GM19099 (cell line): ENCODE data around the gene CDKL5.

Experiments
- POLR2A ChIP-seq: IDR thresholded peaks from 3 replicates; pipeline ENCODE4 v1.6.1; 2011; ENCODE audit warnings: low read depth; ENCODE audit not compliant: insufficient read length; ENCODE audit errors: extremely low read depth

The CDKL5 gene

DNA sequence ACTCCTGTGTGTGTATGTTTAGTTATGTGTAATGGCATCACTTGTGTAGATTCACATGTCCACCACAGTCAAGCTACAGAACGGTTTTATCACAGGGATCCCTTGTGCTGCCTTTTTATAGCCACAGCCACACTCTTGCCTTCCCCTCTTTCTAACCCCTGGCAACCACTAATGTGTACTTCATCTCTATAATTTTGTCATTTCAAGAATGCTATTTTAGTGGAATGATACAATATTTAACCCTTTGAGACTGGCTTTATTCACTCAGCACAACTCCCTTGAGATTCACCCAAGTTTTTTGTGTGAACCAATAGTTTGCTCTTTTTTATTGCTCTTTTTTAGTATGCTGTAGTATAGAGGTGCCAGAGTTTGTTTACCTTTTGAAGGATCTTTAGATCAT, 112.1 kb downstream of the CDKL5 start:
- no peak for TF ChIP-seq POLR2A

DNA sequence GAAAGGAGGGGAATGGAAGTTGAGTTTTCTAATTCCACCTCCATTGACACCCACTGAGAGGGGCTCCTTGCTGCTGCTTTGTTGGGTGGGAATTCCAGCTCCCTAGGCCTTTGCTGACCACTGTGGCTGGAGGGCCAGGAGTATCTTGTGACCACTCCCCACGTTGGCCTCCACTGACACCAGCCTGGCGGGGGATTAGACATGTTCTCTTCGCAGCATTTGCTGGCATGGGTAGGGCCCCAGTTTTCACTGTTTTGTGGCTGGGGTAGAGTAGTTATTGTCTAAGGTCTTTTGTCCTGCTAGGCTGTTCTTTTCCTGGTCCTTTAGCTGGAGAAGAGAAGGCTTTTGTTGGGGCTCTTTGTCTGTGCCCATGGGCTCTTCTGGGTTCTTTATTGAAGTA, 116.7 kb downstream of the CDKL5 start:
- no peak for TF ChIP-seq POLR2A

DNA sequence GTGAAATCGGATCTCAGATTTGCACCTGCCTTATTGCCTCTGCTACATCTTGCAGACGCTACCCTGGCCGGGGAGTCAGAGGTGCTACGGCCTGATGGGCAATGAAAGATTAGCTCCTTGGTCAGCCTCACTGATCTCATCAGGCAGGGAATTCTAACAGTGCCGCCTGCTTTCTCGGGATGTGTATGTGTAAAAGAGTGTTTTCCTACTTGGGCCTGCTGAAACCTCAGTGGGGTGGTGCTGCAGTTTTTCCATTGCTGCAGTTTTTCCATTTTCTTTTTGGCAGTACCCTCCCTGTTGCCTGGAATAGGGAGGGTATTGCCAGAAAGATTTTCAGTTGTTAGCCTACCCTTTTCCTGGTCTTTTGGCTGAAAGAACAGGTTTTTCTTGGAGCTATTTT, 117.5 kb downstream of the CDKL5 start:
- TF ChIP-seq POLR2A: no peak

DNA sequence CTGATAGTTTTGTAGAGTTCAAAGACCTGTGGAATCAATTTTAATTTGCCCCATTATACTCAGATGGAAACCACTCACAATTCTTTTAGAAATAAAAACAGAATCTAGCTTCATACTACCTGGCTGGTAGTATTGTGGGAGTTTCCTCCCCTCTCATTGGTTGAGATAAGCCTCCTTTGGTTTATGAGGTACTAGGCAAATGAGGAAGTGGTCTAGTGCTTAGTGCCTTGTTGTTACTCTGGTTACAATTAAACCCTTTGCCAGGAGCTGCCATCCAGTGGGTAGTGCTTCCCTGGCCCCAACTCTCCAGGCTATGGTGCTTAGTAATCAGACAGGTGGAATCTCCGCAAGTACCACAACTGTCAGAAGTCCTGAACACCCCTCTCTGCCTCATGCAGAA, 118.3 kb downstream of the CDKL5 start:
- TF ChIP-seq POLR2A: no peak

GRCh38 chrX:18545771-18546170, 120.4 kb downstream of the CDKL5 start:
- no peak for TF ChIP-seq POLR2A

DNA sequence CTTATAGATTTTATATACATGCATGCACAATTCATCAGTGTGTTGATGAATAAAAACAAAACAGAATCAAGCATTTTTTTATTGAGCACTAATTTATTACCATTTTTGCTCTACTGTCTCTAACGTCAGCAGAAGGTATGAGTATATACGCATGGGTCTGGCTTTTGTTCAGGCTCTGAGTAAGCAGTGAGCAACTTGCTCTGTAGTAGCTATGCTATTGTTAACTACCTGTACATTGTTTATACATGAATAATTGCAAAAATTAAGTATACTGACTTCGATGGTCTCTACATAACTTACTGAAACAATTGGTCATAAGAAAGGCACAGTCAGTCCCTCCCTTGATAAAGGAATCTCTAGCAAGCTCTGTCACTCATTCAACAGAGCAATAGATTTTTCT, 123.6 kb downstream of the CDKL5 start:
- TF ChIP-seq POLR2A: no peak

GRCh38 chrX:18549643-18550042, 124.2 kb downstream of the CDKL5 start:
- TF ChIP-seq POLR2A: no peak

DNA sequence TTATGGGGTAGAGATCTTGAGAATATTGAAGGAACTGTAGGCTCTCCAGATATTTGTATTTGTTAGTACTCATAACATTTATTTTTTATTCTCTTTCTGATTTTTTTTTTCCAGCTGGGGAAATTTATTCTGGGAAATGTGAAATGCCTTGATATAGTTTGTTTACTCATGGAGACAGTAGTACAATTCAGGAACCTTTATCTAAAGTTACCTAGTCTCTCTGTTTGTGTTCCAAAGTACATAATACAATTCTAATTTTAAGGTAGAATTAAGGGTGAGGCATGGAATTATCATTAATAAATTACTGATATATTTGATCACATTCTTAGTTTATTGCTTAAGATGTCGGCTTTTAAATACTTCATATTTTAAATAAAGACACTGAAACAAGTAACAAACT, 132.5 kb downstream of the CDKL5 start:
- no peak for TF ChIP-seq POLR2A

DNA sequence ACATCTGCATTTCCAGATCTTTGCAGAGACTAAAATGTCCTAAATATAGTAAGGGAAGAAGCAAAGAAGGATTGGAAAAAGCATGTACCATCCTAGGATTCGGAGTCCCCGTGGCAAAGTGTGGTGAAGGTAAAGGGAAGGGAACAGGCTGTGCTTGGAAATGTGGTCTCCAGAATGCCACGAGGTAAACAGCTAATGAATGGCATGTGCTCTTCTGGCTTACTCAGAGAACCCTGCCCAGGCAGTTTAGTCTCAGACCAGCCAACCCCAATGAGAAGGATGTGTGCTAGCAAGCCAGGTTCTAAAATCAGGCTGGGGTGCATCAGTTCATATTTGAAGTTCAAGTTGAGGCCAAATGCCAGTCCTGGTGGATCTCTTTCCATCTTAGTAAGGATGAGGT, 133.4 kb downstream of the CDKL5 start:
- no peak for TF ChIP-seq POLR2A

DNA sequence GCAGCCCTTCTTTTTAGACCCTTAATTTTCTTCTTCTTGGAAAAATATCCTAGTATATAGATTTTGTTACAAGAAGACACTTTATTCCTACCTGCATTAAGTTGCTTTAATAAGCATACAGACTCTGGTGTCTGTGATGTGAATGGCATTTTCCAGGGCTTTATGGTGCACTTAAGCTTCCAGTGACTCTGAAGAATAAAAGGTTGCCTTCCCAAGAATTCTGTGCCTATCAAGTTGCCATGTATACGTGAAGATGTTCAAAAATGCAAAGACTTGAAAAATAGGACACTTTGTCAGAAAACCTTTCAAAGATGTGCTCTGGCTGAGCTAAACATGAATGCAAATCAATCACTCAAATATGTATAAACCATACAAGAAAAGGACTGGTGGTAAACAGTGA, 135.6 kb downstream of the CDKL5 start:
- TF ChIP-seq POLR2A: no peak

DNA sequence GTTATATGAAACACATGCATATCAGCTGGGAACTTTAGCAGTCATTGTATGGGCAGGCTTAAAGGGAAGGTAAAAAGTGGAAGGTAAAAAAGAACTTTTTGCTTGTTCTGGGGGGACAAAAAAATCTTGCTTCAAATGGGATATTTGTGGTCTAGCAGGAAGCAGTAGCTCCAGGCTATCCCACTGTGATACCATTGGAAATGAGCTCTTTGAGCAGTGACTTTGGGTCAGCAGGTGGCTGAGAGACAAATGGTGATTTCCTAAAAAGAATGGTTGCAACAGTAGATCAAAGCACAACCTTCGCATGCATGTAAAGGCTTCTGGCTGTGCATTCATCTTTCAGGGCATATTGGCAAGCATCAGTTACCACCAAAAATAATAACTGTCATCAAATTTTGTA, 140.3 kb downstream of the CDKL5 start:
- no peak for TF ChIP-seq POLR2A

GRCh38 chrX:18566748-18567147, 141.3 kb downstream of the CDKL5 start:
- TF ChIP-seq POLR2A: no peak

DNA sequence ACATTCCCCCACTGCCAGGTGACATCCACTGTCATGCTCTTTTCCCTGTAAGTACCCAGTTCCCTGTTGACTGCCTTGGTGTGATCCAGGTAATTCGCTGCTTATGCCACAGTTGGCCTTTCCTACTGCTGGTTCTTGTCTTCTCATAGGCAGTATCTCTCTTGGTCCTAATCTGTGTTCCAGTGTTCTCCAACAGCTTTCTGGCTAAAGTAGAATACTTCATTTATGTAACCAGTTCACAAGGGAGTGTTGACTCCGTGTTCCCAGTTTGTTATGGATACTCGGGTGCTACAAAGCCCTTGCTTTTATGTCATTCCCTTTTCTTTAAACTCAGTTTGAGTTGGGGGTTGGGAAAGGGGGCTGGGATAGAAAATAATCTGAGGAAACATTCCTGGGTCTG, 148.1 kb downstream of the CDKL5 start:
- TF ChIP-seq POLR2A: no peak

DNA sequence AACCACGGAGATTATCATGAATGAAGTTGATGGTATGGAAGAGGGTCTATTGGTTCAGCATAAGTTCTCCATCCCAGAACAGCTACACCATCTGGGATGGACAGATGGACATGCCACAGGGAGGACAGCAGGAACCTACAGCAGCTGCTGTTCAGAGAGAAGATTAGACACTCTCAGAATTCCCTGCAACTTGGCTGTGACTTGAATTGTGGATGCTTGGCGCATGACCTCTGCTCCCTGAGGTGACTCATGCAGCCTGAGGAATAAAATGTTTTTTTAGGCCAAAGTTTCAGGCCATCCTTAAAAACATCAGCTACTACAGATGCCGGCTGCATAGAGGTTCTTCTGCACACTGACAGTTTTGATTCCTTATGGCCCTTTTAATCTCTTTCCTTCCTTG, 149.2 kb downstream of the CDKL5 start:
- TF ChIP-seq POLR2A: no peak

GRCh38 chrX:18575744-18576143, 150.3 kb downstream of the CDKL5 start:
- TF ChIP-seq POLR2A: no peak

DNA sequence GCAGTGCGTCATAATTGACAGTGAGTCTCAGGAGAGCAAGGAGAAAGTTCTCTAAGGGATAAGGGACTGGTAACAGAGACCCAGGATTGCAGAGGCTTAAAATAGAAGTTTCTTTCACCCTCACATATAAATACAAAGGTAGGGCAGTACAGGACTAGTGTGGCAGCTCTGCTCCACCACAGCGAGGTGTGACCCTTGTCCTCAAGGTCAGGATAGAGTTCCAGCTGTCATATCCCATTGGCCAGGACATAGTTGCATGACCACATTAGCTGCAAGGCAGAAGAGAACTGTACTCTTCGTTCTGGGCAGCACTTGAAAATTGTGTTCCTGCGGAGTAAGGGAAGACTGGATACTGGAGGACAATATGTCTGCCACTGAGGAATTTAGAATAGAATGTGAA, 152.0 kb downstream of the CDKL5 start:
- no peak for TF ChIP-seq POLR2A

- no peak for TF ChIP-seq POLR2A
Observed at GRCh38 chrX:18578546-18578945, 153.1 kb downstream of the CDKL5 start.

DNA sequence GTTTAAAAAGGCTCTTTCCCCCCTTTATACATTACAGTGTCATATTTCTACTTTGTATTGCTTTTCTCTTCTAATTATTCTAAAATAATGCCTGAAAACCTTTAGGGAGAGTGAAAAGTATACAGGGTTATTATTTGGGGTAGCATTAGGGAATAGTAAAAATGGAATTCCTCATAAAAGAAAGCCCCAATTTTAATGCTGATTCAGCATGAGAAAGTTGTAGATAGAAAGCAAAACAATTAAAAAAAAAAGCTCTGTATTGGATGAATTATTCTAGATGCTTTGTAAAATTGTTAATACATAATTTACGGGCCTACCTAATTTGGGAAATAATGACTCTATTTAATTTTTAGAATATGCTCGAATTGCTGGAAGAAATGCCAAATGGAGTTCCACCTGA, 154.1 kb downstream of the CDKL5 start:
- TF ChIP-seq POLR2A: no peak
